Measurements from ENCODE around the gene PLP1.

Gene PLP1

GRCh38 chrX:103733017-103733416, 43.6 kb upstream of the PLP1 start:
- H3K4me3 ChIP-seq (ENCODE audit: low read depth, low read length) = no peak overlapping the region
- no peak for DNase-seq
- in situ Hi-C loops (cut with HindIII; ENCODE audit: low pct_ligation_motif_present, low sequenced_read_pairs) = no loop called here
- no peaks in the 10 kb centered on the region for H3K27me3 ChIP-seq (replicated peaks)
- no peak for TF ChIP-seq CTCF (IDR thresholded peaks at IDR 0.05; ENCODE audit: low read depth, low read length, missing control alignments)
- no peaks in the 10 kb centered on the region for H3K36me3 ChIP-seq (replicated peaks)
- H3K27ac ChIP-seq = no peak overlapping the region

- DNase-seq = no peak
- H3K4me3 ChIP-seq (ENCODE audit: low read depth, low read length) = no peak overlapping the region
Measured at GRCh38 chrX:103734125-103734760, 42.4 kb upstream of the PLP1 start.

GRCh38 chrX:103737696-103738095, 38.9 kb upstream of the PLP1 start:
- no peak for TF ChIP-seq CTCF (IDR thresholded peaks at IDR 0.05; ENCODE audit: low read depth, low read length, missing control alignments)
- Histone ChIP-seq H3K27ac (no peak overlapping the region), H3K27me3 (replicated peaks) (no peaks in the 10 kb centered on the region), H3K36me3 (replicated peaks) (no peaks in the 10 kb centered on the region), H3K4me3 (ENCODE audit: low read depth, low read length) (no peak overlapping the region)
- in situ Hi-C loops (cut with HindIII; ENCODE audit: low pct_ligation_motif_present, low sequenced_read_pairs) = no loop called here
- DNase-seq = no peak

More at GRCh38 chrX:103734125-103734760, 42.4 kb upstream of the PLP1 start:
- TF ChIP-seq CTCF (IDR thresholded peaks at IDR 0.05; ENCODE audit: low read depth, low read length, missing control alignments) = no peak
- no peaks in the 10 kb centered on the region for H3K27me3 ChIP-seq (replicated peaks)
- in situ Hi-C loops (cut with HindIII; ENCODE audit: low pct_ligation_motif_present, low sequenced_read_pairs) = no loop called here
- no peaks in the 10 kb centered on the region for H3K36me3 ChIP-seq (replicated peaks)
- H3K27ac ChIP-seq = no peak overlapping the region

DNA sequence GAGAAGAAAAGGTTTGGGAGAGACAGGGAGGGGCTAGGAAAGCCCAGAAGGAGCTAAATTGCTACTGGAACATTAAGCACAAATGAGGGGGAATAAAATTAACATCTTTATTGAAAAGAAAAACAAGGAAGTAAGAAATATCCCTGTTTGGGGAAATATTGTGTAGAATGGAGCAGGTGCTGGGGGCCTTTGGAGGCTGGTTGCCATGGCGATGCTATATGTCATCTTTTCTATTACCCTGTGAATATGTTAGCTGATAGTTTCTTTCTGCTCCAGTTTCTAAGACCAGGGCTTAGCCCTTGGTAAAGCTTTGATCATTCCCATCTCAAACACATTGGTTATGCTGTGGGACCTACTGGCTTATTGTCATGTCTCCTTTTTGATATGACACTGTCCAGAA, 37.2 kb upstream of the PLP1 start:
- in situ Hi-C loops (cut with HindIII; ENCODE audit: low pct_ligation_motif_present, low sequenced_read_pairs) = no loop called here
- Histone ChIP-seq H3K27ac (no peak overlapping the region), H3K4me3 (ENCODE audit: low read depth, low read length) (no peak overlapping the region), H3K36me3 (replicated peaks) (no peaks in the 10 kb centered on the region), H3K27me3 (replicated peaks) (no peaks in the 10 kb centered on the region)
- no peak for TF ChIP-seq CTCF (IDR thresholded peaks at IDR 0.05; ENCODE audit: low read depth, low read length, missing control alignments)
- no peak for DNase-seq

DNA sequence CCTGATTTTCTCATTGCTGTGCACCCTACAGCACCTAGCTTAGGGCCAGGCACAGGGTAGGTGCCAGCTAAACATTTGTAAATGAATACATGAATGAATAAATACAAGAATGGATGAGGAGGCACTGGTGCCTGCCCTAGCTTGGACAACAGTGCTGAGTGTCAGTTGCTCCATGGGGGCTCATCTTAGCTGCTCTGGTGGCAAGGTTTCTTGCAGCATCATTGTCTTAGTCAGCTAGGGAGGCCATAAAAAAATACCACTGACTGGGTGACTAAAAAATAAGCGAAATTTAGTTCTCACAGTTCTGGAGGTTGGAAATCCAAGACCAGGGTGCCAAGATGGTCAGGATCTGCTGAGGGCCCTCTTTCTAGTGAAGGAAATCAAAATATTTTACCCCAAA, 34.8 kb upstream of the PLP1 start:
- no peak for DNase-seq
- H3K36me3 ChIP-seq (replicated peaks) = no peaks in the 10 kb centered on the region
- no peak for TF ChIP-seq CTCF (IDR thresholded peaks at IDR 0.05; ENCODE audit: low read depth, low read length, missing control alignments)
- H3K27ac ChIP-seq = no peak overlapping the region
- H3K4me3 ChIP-seq (ENCODE audit: low read depth, low read length) = no peak overlapping the region
- H3K27me3 ChIP-seq (replicated peaks) = no peaks in the 10 kb centered on the region
- in situ Hi-C loops (cut with HindIII; ENCODE audit: low pct_ligation_motif_present, low sequenced_read_pairs) = no loop called here

DNA sequence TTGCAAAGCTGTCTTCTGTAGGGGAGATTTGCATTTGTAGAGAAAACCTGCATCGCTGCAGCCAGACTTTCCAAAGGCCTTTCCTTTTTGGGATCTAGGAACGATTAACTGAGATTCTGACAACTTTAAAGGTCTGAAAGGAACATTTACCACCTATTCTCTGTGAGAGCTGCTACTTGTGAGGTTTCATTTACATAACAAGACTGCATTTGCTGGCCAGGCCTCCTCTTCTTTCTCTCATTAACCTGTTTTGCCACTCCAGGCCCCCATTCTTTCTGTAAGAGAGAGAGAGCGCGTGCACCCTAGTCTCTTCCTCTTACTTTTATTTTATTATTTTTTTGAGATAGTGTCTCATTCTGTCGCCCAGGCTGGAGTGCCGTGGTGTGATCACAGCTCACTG, 34.3 kb upstream of the PLP1 start:
- in situ Hi-C loops (cut with HindIII; ENCODE audit: low pct_ligation_motif_present, low sequenced_read_pairs) = no loop called here
- no peak for DNase-seq
- Histone ChIP-seq H3K4me3 (ENCODE audit: low read depth, low read length) (no peak overlapping the region), H3K27ac (no peak overlapping the region), H3K27me3 (replicated peaks) (no peaks in the 10 kb centered on the region), H3K36me3 (replicated peaks) (no peaks in the 10 kb centered on the region)
- no peak for TF ChIP-seq CTCF (IDR thresholded peaks at IDR 0.05; ENCODE audit: low read depth, low read length, missing control alignments)

Data from brain microvascular endothelial cell (primary cell).